DMS53 treated with DMSO at 0.1 percent for 48 hours (cell line): ENCODE data around the gene AFDN.

Experiments
- DNase-seq: peaks from one replicate; lab custom pipeline; 2025; ENCODE audit not compliant: unreplicated experiment; lab: John Stamatoyannopoulos, UW

The AFDN gene

DNA sequence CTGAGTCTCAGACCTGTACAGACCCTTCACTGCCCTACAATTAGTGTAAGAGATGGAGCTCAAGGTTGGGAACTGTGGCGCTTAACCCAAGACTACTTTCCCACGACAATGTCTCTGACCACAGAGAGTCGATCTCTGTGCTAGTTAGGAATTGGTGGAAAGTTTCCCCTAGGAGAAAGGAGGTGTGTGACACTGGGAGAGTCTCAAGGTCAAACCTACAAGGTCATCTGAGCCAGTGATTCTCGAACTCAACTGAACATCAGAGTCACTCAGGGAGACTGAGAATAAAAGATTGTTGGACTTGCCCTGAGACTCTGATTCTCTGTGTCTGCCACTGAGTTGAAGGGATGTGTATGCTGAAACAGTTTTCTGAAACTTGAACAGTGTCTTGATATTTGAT, 9.7 kb upstream of the AFDN start:
- DNase-seq, result no peak

DNA sequence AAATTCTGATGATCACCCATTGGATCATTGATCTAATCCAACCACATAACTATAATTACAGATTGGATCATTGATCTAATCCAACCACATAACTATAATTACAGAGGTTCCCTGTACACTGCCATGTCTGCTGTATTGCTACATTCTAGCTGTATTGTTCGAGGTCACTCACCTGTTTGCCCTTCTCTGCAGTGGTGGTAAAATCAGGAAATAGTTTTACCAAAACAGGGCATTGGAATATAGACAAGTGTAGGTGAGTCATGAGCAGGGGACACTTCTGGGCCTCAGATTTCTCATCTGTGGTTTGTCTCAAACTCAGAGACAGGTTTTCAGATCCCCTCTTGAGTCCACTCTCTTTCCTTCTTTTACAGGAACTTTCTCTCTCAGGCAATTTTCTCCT, 9.0 kb upstream of the AFDN start:
- DNase-seq, result peak; percentile 27

GRCh38 chr6:167819576-167819975, 7.1 kb upstream of the AFDN start:
- DNase-seq, result no peak

DNA sequence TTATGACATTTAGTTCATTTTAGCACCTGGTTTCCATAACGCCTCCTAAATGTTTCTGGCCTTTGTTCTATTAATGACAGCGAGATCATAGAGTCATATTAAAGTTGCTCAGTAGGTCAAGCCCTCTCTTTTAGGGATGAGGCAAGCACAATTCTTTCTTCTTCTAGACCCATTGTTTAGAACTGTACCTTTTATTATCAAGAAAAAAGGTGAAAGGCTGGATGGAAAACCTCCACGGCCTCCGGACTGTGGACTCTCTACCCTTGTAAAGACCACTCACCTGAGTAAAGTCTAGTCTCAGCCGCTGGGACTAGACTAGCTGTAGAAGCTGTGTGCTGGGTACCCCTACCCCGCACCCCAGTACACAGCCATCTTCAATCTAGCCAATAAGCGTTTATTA, 6.0 kb upstream of the AFDN start:
- no peak for DNase-seq

DNA sequence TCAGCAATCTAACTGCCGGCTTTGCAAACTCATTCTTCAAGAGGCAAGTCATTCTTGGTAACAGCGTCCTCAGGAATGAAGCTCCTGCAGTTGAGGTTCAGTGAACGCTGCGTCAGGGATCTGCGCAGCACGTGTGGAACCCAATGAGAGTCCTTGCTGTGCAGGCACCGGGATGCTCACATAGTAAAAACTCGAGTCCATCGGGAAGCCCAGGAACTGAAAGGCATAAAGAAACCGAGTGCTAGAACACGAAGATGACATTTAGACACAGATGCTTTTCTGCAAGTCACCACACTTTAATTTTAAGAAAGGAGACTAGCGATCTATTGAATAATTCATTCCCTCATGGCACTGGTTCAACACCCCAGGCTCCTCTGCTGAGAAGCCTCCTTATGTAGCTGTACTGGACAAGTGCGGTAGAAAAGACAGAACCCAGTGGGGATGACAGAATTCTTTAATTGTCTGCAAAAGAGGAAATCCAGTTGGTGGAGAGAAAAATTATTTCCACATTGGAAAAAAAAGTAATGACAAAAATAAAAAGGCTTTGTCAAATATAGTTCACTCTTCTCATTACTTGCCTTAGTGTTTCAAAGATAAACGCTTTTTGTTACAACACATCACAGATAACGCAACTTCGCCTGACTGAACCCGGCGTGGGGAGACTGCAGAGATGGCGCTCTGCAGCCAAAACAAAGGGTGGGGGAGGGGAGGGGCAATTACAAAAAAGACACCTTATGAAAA, 1.9 kb upstream of the AFDN start:
- no peak for DNase-seq

DNA sequence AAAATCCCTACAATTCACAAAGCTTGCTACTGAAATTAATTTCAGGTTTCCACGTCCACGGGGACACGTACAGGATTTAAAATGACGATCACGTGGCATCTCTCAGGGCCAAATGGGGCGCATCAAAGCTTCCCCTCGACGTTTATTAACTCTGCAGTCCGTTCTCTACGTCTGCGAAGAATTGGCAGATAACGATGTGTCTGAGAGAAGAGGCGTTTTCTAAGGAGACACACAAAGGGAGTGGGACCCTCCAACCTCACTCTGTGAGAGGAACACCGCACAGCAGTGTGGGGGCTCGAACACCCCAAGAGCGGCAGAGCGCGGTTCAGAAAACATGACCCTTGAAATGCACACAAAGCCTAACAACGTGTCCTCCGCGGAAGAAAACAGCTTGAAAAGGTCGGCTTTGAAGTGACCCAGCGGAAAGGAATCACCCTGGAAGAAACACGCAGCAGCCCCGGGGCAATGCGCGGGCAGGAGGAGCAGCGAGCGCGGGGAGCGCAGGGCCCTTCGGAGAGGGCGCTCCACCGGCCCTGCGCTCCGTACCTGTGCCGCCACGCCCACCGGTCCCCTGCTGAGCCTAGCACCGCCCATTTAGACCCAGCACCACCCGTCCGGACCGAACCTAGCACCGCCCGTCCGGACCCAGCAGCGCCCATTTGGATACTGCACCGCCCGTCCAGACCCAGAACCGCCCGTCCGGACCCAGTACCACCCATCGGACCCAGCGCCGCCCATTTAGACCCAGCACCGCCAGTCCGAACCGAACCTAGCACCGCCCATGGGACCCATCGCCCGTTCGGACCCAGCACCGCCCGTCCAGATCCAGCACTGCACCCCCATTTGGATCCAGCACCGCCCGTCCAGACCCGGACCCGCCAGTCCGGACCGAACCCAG, 1.1 kb upstream of the AFDN start:
- DNase-seq, result peak; percentile 52

DNA sequence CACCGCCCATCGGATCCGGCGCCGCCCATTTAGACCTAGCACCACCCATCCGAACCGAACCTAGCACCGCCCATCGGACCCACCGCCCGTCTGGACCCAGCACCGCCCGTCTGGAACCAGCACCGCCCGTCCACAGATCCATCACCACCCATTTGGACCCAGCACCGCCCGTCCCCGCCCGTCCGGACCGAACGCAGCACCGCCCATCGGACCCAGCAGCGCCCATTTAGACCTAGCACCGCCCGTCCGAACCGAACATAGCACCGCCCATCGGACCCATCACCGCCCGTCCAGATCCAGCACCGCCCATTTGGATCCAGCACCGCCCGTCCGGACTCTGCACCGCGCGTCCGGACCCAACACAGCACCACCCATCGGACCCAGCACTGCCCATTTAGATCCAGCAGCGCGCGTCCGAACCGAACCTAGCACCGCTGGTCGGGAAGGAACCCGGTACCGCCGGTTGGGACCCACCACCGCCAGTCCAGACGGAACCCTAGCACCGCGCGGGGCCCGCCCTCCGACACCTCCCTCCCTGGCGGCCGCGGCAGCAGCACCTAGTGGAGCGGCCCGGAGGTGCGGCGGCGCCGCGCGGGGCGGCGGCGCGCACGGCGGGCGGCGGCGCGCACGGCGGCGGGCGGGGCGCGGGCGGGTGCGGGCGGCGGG, 348 bp upstream of the AFDN start:
- no peak for DNase-seq

DNA sequence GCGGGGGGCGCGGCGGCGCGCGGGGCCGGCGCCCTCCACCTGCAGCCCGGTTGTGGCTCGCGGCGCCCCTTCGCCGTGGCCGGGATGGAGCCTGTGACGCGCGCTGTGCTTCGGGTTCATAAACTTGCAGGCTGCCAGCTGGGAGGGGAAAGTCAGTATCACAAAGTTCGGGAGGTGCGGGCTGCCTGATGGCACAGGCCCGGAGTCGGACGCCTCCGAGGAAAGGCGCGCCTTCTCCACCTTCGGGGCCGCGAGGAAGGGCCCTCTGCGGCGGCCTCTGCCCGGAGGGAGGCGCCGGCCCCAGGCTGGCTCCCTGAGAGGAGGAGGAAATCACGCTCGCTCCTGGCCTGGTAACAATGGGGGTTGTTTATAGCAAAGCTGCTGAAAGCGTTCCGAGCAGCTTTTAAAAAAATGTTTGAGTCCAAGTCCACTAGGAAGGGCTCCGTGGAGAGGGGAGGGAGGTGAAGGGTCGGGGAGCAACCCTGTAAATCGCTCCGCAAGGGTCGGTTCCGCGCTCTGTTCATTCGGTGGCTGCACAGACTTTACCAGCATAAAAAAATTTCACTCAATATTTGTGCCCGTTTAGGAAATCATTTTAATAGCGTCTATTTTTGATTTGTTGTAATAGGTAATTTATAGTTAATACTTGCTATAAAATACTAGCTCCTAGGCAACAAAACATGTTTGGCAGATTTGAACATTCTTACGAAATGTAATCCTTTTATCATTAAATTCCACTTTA, 1.0 kb downstream of the AFDN start:
- no peak for DNase-seq

- DNase-seq, result peak; percentile 8
Observed at GRCh38 chr6:167828325-167828956, 1.7 kb downstream of the AFDN start.

DNA sequence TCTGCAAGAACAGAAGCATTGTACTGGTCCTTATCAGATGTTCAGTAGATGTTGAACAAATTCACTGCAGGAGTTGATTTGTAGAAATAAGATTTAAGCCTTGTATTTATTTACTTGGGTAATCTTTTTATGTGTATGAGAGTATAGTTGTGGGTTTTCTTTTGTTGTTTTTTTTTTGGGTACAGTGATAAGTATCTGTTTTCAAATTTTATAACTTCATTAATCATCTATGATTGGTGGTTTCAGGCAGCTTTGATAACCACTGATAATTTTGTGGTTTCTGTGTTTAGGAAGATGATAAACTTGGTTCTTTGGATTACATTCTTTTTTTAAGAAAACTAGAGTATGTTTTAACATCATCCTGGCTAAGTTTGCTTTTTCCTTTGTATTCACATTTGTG, 2.8 kb downstream of the AFDN start:
- DNase-seq, result no peak

- DNase-seq, result no peak
Observed at GRCh38 chr6:167831281-167831828, 4.6 kb downstream of the AFDN start.

GRCh38 chr6:167832497-167833395, 6.0 kb downstream of the AFDN start:
- DNase-seq, result peak; percentile 28

DNA sequence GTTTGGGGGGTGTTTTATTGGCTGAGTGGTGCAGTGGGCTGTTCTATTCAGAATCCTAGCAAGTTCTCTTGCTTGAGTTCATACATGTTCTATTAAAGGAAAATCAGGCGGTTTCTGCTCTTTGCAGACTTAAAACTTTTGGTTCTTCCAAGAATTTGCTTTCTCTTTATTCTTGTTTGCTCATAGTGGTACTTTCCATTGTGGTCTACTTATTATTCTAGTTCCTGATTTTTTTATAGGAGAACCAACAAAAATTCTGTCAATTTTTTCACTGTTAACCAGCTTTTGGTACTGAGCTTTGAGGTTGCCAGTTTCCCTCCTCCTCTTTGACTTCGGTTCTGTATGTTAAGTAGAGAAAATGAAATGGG, 6.7 kb downstream of the AFDN start:
- no peak for DNase-seq

GRCh38 chr6:167835260-167835659, 8.5 kb downstream of the AFDN start:
- no peak for DNase-seq

GRCh38 chr6:167836721-167837120, 10.0 kb downstream of the AFDN start:
- no peak for DNase-seq

GRCh38 chr6:167838207-167838748, 11.6 kb downstream of the AFDN start:
- no peak for DNase-seq

DNA sequence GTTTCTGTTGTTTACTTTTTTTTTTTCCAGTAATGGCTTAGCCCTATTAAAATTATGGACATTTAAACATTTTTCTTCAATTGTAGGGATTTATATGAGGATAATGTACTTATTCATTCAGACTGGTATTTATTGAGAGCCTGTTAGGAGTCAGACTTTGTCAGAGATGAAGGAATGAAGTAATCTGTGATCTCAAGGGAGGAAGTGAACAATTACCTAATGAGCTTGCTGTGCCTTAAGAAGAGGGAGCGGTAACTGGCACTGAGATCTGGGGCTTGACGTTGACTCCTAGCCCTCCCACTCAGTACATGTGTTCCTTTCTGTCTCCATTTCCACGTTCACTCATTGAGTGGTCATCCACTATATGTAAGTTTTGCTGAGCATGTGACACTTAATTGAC, 12.6 kb downstream of the AFDN start:
- DNase-seq, result no peak

DNA sequence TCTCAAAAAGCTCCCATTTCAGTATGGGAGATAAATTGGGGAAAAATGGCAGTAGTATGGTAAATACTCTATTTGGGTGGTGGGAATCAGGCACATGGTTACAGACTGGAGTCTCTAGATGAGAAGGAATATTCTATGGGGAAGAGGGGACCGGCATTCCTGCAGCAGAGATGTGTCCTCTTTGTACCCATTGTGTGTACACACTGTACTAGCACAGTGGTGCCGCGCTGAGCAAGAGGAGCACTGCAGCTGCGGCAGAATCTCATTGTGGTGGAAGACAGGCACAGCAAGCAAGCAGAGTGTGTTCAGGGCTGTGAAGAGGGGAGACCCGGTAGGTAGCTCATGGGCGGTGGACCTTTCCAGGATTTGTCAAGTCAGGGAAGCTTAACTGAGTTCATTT, 13.0 kb downstream of the AFDN start:
- no peak for DNase-seq

- DNase-seq, result no peak
Observed at GRCh38 chr6:167840160-167840525, 13.4 kb downstream of the AFDN start.
